GM12872 (cell line): ENCODE results near the gene ILKAP.

Experiments used
- TF ChIP-seq, protein P1 (sequence below): IDR thresholded peaks from 3 replicates; pipeline ENCODE4 v1.5.1; 2011; ENCODE audit warnings: low read depth, mild to moderate bottlenecking, low read length, moderate library complexity; ENCODE audit not compliant: insufficient read depth

ILKAP gene

DNA sequence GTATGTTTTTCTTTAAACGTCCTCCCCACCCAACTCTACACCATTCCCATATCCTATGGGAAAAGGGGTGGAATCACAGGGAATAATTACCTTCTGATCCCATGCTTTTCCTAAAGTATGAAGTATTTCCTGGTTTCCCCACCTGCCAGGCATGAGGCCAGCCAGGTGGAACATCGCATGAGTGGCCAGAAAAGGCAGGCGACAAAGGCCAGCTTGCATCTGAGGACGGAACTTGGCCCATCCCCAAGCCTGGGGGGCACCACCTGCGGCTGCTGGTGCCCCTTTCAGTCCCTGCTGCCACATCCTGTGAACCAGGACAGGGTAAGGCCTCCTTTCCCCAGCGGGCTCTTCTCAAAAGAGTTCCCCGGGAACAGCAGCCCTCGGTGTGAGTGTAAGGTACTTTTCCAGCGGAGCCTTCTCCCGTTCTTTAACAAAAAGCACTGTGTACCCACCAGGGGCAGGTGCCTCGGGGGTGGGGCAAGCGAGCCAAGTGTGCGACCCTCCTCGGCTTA is 45.9 kb downstream of the ILKAP start:
- TF ChIP-seq, protein P1, sequence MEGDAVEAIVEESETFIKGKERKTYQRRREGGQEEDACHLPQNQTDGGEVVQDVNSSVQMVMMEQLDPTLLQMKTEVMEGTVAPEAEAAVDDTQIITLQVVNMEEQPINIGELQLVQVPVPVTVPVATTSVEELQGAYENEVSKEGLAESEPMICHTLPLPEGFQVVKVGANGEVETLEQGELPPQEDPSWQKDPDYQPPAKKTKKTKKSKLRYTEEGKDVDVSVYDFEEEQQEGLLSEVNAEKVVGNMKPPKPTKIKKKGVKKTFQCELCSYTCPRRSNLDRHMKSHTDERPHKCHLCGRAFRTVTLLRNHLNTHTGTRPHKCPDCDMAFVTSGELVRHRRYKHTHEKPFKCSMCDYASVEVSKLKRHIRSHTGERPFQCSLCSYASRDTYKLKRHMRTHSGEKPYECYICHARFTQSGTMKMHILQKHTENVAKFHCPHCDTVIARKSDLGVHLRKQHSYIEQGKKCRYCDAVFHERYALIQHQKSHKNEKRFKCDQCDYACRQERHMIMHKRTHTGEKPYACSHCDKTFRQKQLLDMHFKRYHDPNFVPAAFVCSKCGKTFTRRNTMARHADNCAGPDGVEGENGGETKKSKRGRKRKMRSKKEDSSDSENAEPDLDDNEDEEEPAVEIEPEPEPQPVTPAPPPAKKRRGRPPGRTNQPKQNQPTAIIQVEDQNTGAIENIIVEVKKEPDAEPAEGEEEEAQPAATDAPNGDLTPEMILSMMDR, result no peak

DNA sequence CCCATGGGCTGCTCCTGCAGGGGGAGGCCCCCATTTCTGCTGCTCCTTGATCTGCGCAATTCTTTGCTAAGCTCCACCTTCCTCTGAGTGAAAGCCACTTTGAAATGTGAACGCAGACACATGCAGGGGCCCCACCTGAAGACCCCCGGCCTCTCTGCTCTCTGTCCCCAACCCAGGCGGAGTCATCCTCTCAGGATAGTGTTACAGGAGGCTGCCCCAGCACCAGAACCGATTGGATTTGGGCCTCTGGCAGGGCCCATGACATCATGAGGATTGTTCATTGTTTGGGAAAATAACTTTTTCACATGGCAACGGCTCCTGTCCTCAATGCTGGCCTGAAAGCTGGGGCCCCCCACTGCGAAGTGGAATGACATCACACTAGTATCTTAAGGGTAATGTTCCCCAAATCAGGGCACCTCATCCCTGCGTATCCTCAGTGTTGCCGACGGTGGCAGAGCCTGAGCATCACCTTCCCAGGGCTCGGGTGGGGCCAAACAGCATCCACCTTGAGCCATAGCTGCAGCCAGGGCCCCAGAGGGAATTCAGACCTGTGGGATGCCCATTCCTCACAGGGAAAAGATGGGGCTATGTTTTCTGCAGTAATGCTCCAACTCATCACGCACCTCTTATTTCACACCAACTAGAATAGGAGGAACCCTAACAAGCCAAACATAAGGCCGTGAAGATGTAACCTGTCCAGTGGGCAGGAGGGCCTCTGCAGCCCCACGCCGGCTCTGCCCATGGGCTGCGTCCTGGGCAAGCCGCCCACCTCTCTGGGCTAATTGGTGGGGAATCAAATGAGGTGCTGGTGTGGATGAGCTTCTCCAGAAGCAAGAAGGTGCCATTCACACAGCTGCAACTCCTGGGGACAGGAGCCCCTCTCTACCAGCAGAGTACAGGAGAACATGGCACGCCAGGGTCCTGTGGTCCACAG is 47.5 kb downstream of the ILKAP start:
- TF ChIP-seq, protein P1, result no peak

DNA sequence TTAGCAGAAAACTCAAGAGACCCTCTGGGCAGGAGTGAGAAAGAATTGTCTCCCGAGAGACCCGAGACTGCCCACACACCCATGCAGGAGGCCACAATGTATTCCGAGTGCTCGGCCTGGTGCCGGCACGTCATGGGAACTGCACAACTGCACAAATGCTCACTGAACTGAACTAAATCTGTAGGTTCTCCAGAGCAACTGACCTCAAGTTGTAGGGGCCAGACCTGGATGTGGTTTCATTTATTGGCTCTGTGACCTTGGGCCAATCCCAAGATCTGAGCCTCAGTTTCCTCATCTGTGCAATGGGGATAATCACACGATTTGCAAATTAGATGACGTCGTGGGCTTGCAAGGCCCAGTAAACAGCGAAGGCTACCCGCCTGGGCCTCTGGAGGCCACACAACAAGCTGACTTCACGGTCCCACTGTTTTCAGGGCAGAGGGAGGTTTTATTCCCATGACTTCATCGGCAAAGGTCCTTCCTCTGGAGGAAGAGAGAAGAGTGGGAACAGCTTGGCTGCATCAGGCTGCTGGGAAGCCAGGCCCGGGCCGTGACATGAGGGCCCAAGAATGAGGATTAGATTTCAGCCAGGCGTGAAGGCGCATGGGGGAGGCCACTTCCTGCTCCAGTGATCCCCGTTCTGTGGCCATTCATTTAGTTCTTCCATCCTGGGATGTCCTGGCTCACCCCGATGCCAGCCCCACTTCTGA is 48.3 kb downstream of the ILKAP start:
- TF ChIP-seq, protein P1, result no peak

- TF ChIP-seq, protein P1, result no peak
Measured at GRCh38 chr2:238154570-238154969, 48.9 kb downstream of the ILKAP start.

- TF ChIP-seq, protein P1, result peak; percentile 38; the same call in 2 of the 3 replicates
Measured at GRCh38 chr2:238152771-238153688, 50.5 kb downstream of the ILKAP start.

DNA sequence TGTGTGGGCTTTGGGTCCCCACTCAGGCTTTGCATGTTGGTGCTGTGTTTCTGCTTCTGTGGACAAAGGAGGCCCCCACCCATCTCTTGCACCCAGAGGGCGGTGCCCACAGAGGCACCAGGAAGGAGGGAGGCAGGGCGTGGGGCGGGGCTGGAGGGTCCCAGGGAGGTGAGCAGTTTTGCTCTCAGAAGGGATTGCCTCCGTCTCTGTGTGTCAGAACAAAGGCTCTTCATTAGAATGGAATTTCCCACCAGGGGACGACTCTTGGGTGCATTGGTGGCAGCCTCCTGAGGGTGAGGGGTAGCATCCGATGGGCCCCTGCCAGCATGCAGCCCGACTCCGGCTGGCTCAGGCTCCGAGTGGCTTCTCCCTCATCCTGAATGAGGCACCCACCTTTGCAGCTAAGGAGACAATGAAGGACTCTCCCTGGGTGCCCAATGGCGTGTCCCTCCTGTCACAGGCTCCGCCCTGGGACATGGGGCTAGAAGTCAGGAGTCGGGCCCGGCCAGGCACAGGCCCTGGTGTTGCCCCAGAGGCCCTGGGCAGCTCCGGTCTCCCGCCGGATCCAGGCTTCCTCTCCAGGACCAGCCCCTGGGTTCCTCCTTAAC is 51.8 kb downstream of the ILKAP start:
- TF ChIP-seq, protein P1, result no peak
